HG02943 (cell line): Measurements from ENCODE around the gene ZBTB38.

Experiments used
- ATAC-seq: cut with Tn5 transposase; IDR thresholded peaks from one replicate; pipeline ENCODE4 v1.9.1; 2021; ENCODE audit warnings: mild to moderate bottlenecking, low read depth, moderate library complexity; ENCODE audit not compliant: unreplicated experiment

ZBTB38 gene, protein sequence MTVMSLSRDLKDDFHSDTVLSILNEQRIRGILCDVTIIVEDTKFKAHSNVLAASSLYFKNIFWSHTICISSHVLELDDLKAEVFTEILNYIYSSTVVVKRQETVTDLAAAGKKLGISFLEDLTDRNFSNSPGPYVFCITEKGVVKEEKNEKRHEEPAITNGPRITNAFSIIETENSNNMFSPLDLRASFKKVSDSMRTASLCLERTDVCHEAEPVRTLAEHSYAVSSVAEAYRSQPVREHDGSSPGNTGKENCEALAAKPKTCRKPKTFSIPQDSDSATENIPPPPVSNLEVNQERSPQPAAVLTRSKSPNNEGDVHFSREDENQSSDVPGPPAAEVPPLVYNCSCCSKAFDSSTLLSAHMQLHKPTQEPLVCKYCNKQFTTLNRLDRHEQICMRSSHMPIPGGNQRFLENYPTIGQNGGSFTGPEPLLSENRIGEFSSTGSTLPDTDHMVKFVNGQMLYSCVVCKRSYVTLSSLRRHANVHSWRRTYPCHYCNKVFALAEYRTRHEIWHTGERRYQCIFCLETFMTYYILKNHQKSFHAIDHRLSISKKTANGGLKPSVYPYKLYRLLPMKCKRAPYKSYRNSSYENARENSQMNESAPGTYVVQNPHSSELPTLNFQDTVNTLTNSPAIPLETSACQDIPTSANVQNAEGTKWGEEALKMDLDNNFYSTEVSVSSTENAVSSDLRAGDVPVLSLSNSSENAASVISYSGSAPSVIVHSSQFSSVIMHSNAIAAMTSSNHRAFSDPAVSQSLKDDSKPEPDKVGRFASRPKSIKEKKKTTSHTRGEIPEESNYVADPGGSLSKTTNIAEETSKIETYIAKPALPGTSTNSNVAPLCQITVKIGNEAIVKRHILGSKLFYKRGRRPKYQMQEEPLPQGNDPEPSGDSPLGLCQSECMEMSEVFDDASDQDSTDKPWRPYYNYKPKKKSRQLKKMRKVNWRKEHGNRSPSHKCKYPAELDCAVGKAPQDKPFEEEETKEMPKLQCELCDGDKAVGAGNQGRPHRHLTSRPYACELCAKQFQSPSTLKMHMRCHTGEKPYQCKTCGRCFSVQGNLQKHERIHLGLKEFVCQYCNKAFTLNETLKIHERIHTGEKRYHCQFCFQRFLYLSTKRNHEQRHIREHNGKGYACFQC (N-terminal part only)

DNA sequence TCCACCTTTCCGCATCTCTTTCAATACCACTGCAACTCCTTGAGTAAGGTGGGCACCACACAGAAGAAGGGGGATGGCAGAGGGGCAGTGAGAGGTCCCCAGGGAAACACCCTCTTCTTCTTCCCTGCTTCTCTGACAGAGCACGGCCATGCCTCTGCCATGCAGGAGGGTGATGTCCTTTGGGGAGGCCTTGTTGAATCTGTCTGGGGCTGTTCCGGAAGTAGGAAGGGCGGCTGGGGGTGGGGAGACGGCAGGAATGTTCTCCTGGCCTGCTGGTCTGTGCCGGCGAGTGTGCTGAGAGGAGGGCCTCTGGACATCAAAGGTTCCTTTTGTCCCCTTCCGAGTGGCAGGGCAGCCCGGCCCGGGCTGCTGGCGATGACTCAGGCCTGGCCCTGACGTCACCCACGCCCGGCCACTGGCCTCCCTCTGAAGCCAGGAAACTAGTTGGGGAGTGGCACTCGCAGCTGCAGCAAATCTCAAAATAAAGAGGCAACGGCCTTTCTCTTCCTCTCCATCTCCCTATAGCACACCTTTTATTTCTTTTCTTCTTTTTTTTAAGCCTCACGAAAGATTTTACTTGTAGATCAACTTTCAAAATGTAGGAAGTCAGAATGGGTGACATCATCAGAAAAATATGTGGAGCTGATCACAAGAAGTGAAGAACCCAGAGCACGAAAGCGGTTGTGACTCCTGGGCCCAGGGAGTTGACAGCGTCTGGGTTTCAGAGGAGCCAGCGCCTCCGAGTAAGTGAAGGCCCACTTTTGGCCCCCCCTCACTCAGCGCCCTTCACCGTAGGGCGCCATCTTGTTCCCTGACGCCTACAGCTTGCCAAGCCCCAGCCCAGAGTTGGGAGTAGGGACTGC lies at the start of gene ZBTB38:
Gene ZBTB38, plus strand, starts transcription at position 443 of the 863 bp plus-strand sequence. CDS start 73,885 bp downstream, outside the sequence.
- ATAC-seq, result no peak

GRCh38 chr3:141320399-141321108 lies 47.8 kb upstream of the ZBTB38 start:
- no peak for ATAC-seq

- no peak for ATAC-seq
Measured at GRCh38 chr3:141321109-141321497, 47.2 kb upstream of the ZBTB38 start.

DNA sequence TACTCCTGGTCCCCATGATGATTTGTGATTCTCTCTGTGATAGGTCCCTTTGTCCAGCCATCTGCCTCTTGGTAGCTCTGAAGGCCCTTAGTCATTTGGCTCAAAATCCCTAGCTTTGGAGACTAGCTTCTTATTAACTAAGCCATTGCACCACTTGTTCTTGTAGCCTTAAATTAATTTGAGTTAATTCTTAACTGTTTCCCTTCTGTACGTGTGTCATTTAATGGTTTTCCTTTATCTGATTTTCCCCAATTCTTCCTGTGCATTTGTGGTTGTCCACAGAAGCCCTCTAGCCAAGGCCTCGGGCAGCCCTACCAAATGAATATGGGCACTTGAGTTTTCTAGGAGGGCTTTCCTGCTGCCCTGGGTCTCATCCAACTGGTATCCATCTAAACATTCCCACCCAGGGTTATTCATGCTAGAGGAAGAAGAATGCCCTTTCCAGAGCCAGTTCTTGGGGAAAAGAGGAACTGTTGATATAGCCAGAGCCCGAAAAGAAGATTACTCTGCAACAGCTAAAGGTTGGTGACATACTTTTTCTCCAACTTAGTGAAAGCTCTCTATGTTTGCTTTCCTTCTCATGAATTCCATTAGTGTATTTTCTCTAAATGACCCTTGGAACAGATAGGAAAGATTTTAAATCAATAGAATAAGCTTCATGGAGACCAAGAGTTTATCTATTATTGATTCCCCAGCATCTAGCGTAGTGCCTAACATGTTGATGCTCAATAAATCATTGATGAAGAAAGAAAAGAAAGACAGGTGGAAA lies 44.2 kb upstream of the ZBTB38 start:
- no peak for ATAC-seq

DNA sequence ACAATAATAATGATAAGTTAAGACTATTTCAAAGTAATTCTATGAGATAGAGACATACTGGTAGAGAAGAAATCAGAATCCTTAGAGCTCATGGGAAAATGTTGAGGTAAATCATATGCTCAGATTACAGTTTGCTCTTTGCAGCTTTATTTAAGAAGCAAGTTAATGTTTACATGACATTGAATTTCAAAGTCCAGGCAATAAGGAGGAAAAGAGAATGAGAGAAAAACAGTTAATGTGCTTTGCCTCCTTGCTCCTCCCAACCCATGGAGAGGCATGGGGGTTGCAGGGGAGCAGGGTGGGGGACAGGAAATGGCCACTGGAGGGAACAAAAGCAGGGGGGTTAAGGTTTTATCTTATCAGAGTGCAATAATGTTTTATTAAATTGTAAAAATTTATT lies 42.2 kb upstream of the ZBTB38 start:
- ATAC-seq, result no peak

GRCh38 chr3:141326626-141327025 lies 41.7 kb upstream of the ZBTB38 start:
- ATAC-seq, result no peak

DNA sequence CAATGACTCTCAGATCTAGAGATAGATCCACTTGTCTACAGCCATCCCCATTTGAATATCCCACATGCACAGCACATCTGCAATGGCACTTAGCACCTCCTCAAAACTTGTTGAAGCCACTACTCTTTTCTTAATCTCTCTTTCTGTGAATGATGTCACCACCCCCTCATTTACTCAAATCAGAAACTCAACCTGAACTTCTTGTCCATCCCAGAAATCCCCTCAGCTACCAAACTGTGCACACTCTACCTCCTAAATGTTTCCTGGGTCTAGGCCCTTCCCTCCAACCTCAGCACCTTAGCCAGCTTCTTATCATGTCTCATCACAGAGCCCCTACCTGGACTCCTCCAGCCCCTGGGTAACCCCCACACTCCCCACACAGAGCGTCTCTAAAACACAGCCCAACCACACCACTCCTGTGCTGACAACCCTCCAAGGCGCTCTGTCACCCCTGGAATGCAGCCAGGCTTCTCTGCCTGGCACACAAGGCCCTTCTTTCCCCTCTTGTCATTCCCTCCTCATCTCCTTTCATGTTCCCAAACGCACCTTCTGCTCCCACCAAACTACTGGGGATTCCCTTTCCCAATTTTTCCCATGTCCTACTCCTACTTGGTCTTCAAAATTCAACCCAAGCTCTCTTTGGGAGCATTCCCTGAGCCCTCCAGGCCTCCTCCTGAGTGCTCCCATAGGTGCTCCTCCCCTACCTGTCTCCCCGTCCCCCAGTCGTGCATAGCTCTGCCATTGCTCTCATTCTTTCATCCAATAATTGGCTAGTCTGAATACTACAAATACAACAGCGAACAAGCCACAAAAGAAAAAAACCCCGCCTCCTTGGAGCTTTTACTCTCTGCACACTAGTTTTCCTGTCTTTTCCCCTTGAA lies 39.8 kb upstream of the ZBTB38 start:
- no peak for ATAC-seq

DNA sequence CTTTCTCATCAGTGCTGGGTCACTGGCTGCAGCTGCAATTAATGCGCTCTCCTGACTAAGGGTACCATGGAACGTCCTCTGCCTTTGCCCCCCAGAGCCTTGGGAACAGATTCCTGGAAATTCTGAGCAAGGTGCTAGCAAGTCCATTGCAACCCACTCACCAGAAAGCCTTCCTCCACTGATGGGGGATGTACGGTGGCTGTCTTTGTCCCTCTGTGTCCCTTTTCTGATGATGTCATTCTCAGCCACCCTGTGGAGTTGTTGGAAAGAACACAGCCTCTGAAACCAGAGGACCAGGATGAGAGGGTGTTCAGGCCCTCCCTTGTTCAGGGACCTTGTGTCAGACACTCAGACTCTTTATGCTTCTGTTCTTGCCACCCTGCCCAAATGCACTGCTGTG lies 38.1 kb upstream of the ZBTB38 start:
- no peak for ATAC-seq

DNA sequence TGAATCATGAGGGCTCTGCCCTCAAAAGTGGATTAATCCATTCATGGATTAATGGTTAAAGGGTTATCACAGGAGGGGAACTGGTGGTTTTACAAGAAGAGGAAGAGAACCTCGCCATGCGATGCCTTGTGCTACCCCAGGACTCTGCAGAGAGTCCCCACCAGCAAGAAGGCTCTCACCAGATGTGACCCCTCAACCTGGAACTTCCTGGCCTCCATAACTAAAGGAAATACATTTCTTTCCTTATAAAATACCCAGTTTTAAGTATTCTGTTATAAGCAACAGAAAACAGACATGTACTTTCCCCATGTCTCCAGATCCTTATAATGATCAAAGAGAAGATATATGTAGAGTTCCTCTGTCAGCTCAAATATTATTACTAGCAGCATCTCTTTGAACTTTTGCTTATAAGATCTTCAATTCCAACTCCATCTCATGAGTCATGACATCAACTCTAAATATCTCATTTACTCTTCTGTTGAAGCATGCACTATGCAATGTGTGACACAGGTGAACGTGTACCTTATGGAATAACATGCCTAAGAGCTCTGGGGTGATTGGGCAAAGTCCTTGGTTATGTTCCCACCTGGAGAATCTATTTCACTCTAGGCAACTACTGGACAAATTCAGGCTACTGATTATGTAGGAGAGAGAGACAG lies 37.5 kb upstream of the ZBTB38 start:
- no peak for ATAC-seq

DNA sequence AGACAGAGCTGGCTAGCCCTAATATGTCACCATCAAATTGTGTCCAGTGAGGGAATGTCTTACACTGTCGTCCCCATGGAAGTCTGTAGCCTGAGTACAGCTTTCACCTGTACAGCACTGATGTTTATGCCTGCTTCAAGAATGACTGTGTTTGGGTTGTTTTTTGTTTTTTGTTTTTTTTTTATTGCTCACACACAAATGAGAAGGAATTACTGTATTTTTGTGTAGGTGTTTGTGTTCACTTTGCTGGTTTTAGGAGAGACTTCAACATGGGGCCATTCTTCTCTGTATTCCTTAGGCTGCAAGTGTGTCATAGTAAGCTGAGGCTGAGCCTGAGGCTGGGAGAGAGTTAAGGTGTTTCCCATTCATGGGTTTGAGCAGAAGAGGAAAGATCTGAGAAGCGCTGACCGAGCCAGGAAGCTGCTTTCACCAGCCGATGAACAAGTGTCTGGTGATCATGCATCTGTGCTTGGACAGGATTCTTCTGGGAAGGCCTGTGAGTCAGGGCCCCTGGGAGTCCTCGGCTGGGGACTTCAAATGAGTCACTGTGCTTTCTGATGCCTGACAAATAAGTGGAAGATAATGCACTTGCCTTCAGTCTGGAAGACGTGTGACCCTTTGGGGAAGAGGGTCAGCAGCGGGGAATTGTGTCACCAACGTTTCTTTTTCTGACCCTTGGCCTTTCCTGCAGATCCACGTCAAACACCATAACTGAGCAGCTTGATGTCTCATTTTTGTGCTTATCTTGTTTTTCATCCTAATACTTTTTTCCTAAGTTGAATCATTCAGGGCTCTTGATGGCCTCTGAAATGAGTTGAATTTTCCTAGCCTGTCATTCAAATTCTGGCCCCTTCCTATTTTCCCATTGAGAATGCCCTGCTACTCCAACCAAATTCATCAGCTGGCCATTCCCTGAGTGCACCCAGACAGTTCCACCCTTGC lies 36.7 kb upstream of the ZBTB38 start:
- no peak for ATAC-seq

DNA sequence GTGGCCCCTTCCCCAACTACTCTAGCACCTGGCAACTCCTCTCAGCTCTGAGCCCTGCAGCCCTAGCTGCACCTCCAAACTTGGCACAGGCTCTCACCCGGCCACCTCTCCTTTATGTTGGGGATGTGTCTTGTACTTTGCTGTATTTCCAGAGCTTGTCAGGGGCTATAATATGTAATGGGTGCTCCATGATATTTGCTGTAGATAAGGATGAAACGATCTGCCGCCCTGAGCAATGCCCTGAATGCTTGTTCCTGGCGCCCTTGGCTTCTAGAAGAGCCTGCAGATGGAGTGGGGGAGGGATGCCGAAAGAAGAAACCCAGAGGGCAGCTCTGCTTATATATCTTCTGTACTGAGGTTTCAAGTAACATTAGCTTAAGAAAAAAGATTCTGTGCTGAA lies 35.9 kb upstream of the ZBTB38 start:
- ATAC-seq, result no peak

DNA sequence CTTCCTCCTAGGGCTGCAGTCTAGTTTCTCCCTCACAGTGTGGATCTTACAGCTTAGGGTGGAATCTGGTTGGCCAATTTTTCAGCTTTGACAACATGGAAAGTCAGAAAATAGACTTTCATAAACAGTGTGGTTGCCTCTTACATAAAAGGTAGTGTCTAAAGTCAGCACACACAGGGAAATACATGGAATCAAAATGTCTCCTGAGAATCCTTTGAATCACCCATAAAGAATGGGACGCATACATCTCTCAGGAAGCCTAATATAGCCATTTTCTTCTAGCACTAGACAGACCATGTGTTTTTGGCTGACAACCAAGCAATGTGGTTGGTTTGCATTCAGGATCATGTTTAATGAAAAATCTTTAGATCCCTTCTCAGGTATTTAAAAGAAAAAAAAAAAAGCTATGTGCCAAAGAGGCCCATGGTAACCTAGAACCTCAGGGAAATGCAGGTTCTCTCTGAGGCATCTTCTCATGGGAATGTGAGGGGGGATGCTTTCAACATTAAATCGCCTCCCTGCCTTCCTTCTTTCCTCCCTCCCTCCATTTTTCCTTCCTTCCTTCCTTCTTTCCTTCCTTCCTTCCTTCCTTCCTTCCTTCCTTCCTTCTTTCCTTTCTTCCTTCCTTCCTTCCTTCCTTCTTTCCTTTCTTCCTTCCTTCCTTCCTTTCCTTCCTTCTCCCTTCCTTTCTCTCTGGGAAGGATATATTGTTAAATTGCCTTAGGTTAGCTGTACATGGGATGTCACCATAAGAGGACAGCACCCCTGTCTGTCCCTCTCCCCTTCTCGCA lies 34.3 kb upstream of the ZBTB38 start:
- ATAC-seq, result no peak

DNA sequence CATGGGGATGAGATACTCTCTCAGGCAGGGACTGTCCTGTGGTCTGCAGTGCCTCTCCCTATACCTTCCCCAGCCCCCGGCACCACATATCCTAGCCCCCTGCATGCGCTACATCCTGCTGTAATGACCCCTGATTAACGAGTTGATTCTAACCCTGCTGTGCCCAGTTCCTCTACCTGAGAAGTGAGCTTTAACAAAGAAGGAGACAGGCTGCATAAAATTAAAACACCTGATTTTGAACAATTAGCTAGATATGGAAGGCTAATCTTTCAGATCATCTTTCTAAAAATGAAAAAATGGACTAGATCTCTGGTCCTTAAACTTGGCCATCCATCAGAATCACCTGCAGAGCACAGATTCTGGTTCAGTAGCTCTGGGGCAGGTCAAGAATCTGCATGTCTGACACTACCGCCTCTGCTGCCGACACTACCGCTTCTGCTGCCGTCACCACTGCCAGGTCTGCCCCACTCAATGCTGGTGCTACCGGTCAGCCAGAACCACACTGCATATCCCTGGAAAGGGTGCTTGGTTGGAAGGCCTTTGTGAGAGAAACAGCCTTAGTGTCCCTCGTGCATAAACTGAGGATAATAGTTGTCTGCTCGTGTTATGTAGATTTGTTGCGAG lies 33.6 kb upstream of the ZBTB38 start:
- ATAC-seq, result no peak

DNA sequence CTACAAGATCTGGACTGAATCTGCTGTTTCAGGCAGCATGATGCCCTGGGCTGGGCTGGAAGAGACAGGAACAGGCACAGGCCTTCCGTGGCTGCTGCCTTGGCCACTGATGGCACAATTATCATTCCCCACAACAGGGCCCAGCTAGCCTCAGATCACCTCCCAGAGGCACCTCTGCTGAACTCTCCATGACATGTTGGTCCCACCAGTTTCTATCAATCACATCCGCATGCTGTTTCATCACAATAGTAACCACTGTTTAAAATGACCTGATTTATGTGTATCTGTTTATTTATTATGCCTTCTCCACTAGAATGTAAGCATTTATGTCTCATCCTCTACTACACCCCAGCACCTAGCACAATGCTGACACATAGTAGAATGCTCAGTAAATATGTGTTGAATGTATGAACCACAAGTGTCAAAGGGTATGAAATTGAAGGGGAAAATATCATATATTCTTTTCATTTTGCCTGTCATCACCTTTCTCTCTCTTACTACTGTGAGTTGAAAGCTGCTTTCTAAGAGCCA lies 32.7 kb upstream of the ZBTB38 start:
- no peak for ATAC-seq
